ENCODE results near the gene MVP. TPM values are rescaled to one million over a fixed set of nuclear protein-coding genes. Genes with fewer than 3 reads are reported as not detected.
A peak's percentile ranks its signal among the peaks of the same experiment; 100 is the strongest.

Gene MVP
- total RNA-seq, 4 donors from 2014 or later: 101 to 156 (median 123) TPM

DNA sequence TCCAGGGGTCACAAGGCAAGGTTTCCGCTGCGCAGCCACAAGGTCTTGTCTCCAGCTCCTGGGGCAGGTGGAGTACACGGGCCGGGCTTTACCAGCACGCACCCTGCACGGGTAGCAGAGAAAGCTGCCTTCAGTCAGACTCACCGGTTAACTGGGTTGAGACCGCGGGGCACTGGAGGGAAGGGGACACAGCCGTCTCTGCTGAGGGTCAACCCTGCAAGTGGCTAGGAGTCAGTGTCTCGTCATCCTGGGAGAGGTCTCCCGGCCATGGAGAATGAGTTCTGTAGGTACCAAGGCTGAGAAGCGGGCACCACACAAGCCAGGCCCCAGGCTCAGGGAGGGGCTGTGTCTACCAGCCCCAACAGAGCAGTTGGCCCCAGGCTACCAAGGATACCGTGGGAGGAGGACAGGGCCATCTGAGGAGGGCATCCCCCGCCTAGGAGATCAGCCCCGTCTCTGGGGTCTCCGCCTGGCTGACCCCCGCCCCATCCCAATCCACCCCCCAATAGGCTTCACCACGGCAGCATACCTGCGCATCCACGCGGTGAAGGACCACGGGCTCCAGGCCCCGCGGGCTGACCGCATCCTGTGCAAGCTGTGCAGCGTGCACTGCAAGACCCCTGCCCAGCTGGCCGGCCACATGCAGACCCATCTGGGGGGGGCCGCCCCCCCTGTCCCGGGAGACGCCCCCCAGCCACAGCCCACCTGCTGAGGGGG is 11.1 kb upstream of the MVP start:
- Histone ChIP-seq H3K4me1 (peaks cover 70 to 80% (median 78%) of the 10 kb centered on the region in 4 donors), H3K27me3 (peaks cover 0 to 2% (median 0%) of the 10 kb centered on the region in 4 donors), H3K9me3 (no peaks in the 10 kb centered on the region), H3K27ac (replicated peaks in 1 of 4) (peak overlapping the region; percentile 95 to 96 (median 96)), H3K4me3 (peak overlapping the region in 2 of 4 donors; percentile 63 to 66), H3K36me3 (peaks cover 0 to 26% (median 22%) of the 10 kb centered on the region in 4 donors)
- no peak for DNase-seq (ENCODE audit: extremely low spot score)
- TF ChIP-seq, protein P1, sequence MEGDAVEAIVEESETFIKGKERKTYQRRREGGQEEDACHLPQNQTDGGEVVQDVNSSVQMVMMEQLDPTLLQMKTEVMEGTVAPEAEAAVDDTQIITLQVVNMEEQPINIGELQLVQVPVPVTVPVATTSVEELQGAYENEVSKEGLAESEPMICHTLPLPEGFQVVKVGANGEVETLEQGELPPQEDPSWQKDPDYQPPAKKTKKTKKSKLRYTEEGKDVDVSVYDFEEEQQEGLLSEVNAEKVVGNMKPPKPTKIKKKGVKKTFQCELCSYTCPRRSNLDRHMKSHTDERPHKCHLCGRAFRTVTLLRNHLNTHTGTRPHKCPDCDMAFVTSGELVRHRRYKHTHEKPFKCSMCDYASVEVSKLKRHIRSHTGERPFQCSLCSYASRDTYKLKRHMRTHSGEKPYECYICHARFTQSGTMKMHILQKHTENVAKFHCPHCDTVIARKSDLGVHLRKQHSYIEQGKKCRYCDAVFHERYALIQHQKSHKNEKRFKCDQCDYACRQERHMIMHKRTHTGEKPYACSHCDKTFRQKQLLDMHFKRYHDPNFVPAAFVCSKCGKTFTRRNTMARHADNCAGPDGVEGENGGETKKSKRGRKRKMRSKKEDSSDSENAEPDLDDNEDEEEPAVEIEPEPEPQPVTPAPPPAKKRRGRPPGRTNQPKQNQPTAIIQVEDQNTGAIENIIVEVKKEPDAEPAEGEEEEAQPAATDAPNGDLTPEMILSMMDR (IDR thresholded peaks at IDR 0.05): no peak
- TF ChIP-seq POLR2AphosphoS5 (IDR thresholded peaks at IDR 0.05) (no peak), EP300 (IDR thresholded peaks at IDR 0.05) (no peak), POLR2A (IDR thresholded peaks at IDR 0.05; ENCODE audit: low read depth) (no peak)
- 52% methylated on average over 6 of the region's 31 CpGs for WGBS
- intact Hi-C loops (cut with DNase I): no loop called here

DNA sequence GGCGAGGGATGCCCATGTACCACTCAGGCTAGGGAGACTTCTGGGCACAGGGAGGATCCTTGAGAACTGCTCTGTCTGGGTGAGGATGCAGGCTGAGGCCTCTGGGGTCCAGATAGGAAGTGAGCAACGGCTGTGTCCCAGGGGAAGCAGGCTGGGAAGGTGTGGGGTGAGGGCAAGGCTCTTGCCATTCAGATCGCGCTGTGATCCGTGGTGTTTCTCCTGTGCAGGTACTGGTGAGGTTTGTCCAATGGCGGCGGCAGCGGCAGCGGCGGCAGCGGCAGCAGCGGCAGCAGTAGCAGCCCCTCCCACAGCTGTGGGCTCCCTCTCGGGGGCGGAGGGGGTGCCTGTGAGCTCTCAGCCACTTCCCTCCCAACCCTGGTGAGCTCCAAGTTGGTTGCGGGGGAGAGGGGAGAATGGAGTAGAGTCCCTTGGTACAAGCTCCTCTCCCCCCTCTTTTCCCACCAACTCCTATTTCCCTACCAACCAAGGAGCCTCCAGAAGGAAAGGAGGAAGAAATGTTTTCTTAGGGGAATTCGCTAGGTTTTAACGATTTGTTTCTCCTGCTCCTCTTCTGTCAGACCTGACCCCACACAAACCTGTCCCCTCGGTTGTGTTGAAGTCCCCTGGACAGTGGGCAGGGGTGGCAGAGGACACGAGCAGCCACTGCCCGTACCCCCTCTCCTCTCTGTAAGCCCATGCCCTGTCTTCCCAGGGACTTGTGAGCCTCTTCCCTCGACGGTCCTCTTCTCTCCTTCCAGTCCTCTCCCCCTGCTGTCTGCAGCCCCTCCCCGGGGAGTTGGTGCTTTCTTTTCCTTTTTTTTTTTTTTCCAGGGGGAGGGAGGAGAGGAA is 10.2 kb upstream of the MVP start:
- H3K27ac ChIP-seq (replicated peaks in 1 of 4): peak overlapping the region; percentile 95 to 96 (median 96)
- intact Hi-C loops (cut with DNase I): no loop called here
- TF ChIP-seq EP300 (IDR thresholded peaks at IDR 0.05) (no peak), POLR2A (IDR thresholded peaks at IDR 0.05; ENCODE audit: low read depth) (no peak), POLR2AphosphoS5 (IDR thresholded peaks at IDR 0.05) (no peak)
- TF ChIP-seq, protein P1 (IDR thresholded peaks at IDR 0.05): no peak
- H3K4me1 ChIP-seq: peaks cover 71 to 81% (median 80%) of the 10 kb centered on the region in 4 donors
- no peak overlapping the region for H3K4me3 ChIP-seq
- peaks cover 0 to 26% (median 22%) of the 10 kb centered on the region in 4 donors for H3K36me3 ChIP-seq
- H3K27me3 ChIP-seq: peaks cover 0 to 2% (median 0%) of the 10 kb centered on the region in 4 donors
- no peak for DNase-seq (ENCODE audit: extremely low spot score)
- no peaks in the 10 kb centered on the region for H3K9me3 ChIP-seq
- WGBS: 39% methylated on average over 12 of the region's 23 CpGs

DNA sequence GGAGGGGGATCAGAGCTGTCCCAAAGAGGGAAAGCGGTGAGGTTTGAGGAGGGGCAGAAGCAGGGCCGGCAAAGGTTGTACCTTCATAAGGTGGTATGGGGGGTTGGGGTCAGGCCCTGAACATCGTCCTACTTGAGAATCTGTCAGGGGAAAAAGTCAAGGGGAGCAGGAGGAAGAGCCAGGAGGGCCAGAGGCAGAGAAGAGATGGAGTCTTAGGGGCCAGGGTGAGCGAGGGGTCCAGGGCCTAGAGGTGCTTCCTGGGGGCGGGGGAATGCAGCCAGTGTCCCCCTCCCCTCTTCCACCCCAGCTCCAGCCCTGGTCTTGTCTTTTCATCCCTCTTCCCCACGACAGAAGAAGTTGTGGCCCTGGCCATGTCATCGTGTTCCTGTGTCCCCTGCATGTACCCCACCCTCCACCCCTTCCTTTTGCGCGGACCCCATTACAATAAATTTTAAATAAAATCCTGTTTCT is 9.5 kb upstream of the MVP start:
- peak overlapping the region; percentile 95 to 96 (median 96) for H3K27ac ChIP-seq (replicated peaks in 1 of 4)
- intact Hi-C loops (cut with DNase I): no loop called here
- no peak for TF ChIP-seq EP300 (IDR thresholded peaks at IDR 0.05)
- peaks cover 74 to 85% (median 83%) of the 10 kb centered on the region in 4 donors for H3K4me1 ChIP-seq
- H3K4me3 ChIP-seq: peak overlapping the region in 3 of 4 donors; percentile 73 to 74 (median 73)
- H3K36me3 ChIP-seq: peaks cover 0 to 26% (median 22%) of the 10 kb centered on the region in 4 donors
- no peaks in the 10 kb centered on the region for H3K9me3 ChIP-seq
- no peaks in the 10 kb centered on the region for H3K27me3 ChIP-seq
- DNase-seq (ENCODE audit: extremely low spot score): no peak
- WGBS: 31% methylated on average over 9 of the region's 9 CpGs

DNA sequence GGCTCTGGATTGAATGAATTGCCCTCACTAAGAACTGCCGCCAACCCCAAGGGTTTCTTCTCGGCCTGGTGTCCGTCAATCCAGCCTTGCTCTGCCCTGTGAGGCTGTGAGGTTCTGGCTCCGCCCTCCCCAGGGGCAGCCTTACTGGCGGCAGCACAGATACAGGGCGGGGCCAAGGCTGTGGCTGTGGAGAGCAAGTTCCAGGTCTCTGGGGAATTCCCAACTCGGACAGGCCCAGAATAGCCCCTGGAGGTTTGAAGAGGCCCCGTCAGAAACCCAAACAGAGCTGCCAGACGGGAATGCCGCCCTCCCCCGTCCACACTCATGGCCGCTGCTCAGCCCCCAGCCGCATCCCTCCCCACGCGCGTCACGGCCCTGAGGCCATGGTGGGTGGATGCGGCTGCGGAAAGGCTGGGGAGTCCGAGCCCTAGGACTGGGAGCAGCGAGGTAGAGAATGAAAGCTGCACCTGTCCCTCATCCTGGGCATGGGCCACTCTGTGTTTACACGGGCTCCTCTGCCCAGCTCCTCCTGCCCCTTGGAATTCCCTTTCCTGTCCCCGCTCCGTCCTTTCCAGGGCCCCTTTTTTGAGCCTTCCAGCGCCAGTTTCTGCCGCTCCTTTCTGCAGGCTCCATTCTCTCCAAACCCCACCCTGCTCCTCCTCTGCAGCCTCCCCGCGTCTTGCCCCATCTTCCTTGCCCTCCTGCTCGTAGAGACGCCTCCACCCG is 8.9 kb upstream of the MVP start:
- Histone ChIP-seq H3K27ac (replicated peaks in 1 of 4) (peak overlapping the region; percentile 95 to 96 (median 96)), H3K9me3 (no peaks in the 10 kb centered on the region), H3K4me1 (peaks cover 74 to 85% (median 83%) of the 10 kb centered on the region in 4 donors), H3K4me3 (peak overlapping the region; percentile 73 to 78 (median 74)), H3K27me3 (no peaks in the 10 kb centered on the region), H3K36me3 (peaks cover 0 to 26% (median 22%) of the 10 kb centered on the region in 4 donors)
- intact Hi-C loops (cut with DNase I): no loop called here
- DNase-seq (ENCODE audit: extremely low spot score): peak; percentile 98
- under 1% methylated on average over 26 of the region's 31 CpGs for WGBS
- peak in 1 of 2 donors; percentile 89 for TF ChIP-seq POLR2AphosphoS5 (IDR thresholded peaks at IDR 0.05)
- TF ChIP-seq POLR2A (IDR thresholded peaks at IDR 0.05; ENCODE audit: low read depth): no peak
- no peak for TF ChIP-seq EP300 (IDR thresholded peaks at IDR 0.05)

DNA sequence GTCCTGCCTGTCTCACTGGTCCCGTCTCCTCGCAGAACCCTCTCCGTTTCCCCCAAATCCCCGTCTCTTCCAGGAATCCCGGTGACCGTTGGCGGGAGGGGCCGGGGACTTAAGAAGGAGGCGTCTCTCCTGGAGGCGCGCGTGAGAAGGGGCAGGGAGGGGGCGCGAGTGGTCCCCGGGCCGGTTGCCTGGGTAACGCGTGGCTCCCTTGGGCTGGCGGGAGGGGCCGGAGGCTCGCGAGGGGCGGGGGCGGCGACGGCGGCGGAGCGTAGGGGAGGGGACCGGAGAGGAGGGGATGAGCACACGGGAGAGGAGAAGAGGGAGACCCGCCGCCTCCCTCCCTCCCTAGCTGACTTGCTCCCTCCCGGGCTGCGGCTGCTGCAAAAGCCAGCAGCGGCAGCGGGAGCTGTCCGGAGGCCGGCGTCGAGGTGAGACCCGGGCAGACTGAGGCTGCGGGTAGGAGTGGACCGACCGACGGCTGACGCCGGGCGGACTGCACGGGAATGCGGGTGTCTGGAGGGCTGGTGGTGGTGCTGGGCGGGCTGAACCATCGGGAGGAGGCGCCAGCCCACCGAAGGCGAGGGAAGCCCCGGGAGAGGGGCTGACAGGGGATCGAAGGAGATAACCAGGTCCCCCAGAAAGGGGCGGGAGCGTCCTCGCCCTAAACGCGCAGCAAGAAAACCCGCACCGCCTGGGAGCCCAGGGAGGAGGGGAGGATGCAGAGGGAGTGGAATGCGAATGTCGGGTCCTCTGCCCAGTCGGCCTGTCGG is 8.2 kb upstream of the MVP start, which contains the start of gene PRRT2:
Gene PRRT2, plus strand, starts transcription at position 298 of the 770 bp plus-strand sequence. CDS start 862 bp downstream, outside the sequence.
- Histone ChIP-seq H3K27me3 (no peaks in the 10 kb centered on the region), H3K27ac (replicated peaks in 1 of 4) (peak within 1 kb of the TSS; percentile 95 to 96 (median 96)), H3K36me3 (peaks cover 0 to 26% (median 22%) of the 10 kb centered on the region in 4 donors), H3K4me1 (peaks cover 77 to 91% (median 88%) of the 10 kb centered on the region in 4 donors), H3K4me3 (peak within 1 kb of the TSS; percentile 73 to 78 (median 74)), H3K9me3 (no peaks in the 10 kb centered on the region)
- TF ChIP-seq, protein P1 (IDR thresholded peaks at IDR 0.05): no peak
- TF ChIP-seq POLR2A (IDR thresholded peaks at IDR 0.05; ENCODE audit: low read depth): no peak
- TF ChIP-seq EP300 (IDR thresholded peaks at IDR 0.05): no peak
- no peak for TF ChIP-seq POLR2AphosphoS5 (IDR thresholded peaks at IDR 0.05)
- 3% methylated on average over 41 of the region's 69 CpGs for WGBS
- intact Hi-C loops (cut with DNase I): no loop called here
- DNase-seq (ENCODE audit: extremely low spot score): no peak
